ENCODE data around the gene UGT1A5.
"Not testable (repeated sequence)": the region's sequence is repeated elsewhere in the genome, so short reads cannot be mapped to it uniquely, and the experiment has no call there.

UGT1A5 gene

GRCh38 chr2:233747283-233747544, 34.5 kb downstream of the UGT1A5 start:
- DNase-seq: no peak

GRCh38 chr2:233750689-233751088, 38.0 kb downstream of the UGT1A5 start:
- DNase-seq: not testable (repeated sequence)

GRCh38 chr2:233751212-233752009, 38.7 kb downstream of the UGT1A5 start:
- not testable (repeated sequence) for DNase-seq

GRCh38 chr2:233754872-233755611, 42.3 kb downstream of the UGT1A5 start:
- DNase-seq: no peak

DNA sequence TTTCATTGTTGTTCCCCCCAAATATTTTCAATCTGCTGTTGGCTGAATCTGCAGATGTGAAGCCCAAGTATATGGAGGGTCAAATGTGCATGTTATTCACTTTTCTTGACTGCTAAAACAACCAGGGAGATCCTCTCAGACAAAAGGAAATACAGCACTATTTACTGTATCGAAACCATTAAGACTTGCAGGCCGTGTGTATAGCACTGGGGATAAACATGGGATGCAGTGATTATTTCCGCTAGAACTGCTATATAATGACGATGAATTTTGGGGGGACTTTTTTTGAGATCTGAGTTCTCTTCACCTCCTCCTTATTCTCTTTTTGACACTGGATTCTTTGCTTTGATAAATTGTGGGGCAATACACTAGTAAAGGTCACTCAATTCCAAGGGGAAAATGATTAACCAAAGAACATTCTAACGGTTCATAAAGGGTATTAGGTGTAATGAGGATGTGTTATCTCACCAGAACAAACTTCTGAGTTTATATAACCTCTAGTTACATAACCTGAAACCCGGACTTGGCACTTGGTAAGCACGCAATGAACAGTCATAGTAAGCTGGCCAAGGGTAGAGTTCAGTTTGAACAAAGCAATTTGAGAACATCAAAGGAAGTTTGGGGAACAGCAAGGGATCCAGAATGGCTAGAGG, 43.8 kb downstream of the UGT1A5 start:
- no peak for DNase-seq

- DNase-seq: no peak
Observed at GRCh38 chr2:233758141-233758540, 45.4 kb downstream of the UGT1A5 start.

- no peak for DNase-seq
Observed at GRCh38 chr2:233758849-233759248, 46.1 kb downstream of the UGT1A5 start.

- DNase-seq: no peak
Observed at GRCh38 chr2:233760043-233760442, 47.3 kb downstream of the UGT1A5 start, which contains the start of gene UGT1A1. TSS of gene UGT1A1 (plus strand) at chr2:233760270. CDS start at chr2:233760288, 18 bp downstream.

DNA sequence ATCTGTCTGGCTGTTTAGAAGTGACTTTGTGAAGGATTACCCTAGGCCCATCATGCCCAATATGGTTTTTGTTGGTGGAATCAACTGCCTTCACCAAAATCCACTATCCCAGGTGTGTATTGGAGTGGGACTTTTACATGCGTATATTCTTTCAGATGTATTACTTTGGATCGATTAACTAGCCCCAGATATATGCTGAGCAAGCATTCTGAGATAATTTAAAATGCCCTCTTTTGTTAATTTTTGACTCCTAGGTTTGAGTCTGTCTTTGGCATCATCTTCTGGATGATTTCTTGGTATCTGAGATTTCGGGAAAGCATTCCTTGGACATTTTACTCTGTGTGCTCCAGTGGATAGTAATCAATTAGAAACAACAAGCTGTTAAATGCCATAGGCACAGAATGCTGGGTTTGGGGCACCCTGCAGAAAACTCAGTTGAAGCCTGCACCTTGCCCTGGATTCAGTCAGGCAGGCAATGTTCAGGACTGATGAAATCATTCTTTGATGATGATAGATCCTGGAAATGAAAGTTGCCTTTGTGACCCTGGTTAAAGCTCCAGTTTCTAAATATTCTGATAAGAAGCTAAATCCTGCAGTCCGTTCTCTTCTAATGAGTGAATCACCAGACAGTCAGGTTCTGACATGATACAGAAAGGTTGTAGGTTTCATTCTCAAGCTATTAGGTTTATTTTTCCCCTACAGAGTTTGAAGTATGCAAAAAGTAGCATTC, 48.5 kb downstream of the UGT1A5 start:
- DNase-seq: no peak

DNA sequence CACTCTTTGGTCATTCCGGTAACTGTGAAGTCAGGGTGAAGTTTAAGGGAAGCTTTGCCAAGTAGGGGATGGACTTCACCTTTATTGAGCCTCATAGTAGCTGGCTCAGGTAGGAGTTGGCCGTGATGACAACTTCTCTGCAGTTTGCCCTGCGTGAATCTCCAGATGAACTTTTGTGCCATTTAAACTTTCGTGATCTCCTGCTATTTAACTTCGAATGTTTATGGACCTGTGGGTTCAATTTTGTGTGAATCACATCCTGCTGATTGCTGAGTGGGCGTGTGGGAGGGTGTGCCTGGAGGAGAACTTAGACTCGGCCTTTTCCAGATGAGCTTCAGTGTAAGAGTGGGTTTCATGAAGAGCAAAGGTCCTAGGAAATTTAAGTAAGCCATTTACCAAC, 51.6 kb downstream of the UGT1A5 start:
- no peak for DNase-seq

DNA sequence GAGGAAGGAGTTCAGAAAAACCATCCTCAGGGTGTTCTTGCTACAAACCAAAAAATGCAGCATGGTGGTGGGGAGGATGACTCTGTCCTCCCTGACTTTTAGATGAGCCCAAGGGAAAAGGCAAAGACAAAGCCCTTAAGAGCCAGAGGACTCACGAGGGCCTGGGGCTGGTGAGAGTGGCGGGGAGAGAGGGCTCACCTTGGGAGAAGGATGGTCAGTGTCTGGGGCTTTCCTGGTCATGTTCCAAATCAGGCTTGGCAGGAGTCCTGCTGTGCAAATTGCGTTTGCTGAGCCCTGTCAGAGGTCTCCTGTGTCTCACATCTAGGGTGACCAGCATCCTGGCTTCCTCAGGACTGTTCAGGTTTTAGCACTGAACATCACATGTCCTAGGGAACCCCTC, 52.1 kb downstream of the UGT1A5 start:
- no peak for DNase-seq

DNA sequence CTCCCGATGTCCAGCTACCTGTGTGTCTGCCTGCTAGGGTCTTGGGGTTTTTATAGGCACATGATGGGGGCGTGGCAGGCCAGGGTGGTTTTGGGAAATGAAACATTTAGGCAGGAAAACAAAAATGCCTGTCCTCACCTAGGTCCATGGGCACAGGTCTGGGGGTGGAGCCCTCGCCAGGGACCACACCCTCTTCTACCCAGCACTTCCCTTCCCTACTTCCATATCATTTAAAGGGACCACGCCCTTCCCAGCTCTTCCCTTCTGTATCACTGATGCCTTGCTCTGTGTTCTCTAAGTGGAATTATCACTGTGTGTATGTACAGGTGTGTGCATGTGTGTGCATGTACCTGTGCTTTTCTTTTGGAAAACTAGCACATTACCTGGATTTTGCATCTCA, 53.7 kb downstream of the UGT1A5 start:
- no peak for DNase-seq

- no peak for DNase-seq
Observed at GRCh38 chr2:233768076-233768475, 55.4 kb downstream of the UGT1A5 start.

GRCh38 chr2:233769260-233769659, 56.6 kb downstream of the UGT1A5 start:
- DNase-seq: no peak

- DNase-seq: no peak
Observed at GRCh38 chr2:233772153-233772552, 59.4 kb downstream of the UGT1A5 start.

DNA sequence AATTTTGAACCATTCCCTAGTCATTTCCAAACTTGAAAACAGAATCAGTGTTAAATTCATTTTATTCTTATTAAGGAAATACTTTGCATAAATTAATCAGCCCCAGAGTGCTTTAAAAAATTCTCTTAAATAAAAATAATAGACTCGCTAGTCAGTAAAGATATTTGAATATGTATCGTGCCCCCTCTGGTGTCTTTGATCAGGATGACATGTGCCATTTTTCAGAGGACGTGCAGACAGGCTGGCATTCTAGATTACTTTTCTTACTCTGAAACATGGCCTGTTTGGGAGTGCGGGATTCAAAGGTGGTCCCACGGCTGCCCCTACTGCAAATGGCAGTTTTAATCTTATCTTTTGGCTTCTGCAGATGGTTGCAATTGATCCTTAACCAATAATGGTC, 59.9 kb downstream of the UGT1A5 start:
- no peak for DNase-seq

- no peak for DNase-seq
Observed at GRCh38 chr2:233773854-233774253, 61.1 kb downstream of the UGT1A5 start.

DNA sequence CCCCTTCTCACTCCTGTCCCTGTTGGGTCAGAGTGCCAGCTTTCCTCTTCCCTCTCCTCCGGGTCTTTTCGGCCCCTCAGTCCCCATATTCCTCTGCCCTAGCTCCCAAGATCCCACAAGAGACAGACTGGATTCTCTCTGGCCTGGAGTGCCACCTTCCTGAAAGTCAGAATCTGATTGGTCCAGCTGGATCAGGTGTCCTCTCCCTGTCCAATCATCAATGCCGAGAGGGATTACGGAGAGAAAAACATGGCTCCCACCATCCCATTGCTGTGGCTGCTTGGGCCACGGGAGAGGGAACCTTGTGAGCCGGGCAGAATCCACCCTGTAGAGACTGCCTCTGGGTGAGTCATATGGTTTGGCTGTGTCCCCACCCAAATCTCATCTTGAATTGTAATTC, 62.7 kb downstream of the UGT1A5 start:
- no peak for DNase-seq

DNA sequence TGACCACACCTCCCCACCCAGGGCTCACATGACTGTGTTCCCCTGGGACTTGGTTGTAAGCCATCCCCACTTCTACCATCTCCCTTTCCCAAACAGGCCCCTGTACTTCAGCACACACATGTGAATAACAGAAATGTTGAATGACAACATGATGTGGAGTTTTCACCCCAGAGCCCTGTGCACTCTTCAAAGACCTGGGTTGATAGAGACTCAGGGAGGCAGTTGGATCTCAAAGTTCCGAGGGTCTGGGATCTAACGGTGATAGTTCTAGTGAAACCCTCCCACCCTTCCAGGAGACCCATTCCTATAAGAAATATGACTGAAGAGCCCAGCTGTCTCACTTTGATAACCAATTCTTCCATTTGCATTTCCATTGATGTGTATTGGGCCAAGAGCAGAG, 65.3 kb downstream of the UGT1A5 start, which contains the start of gene MROH2A:
Gene MROH2A, plus strand, starts transcription at position 301 of the 400 bp plus-strand sequence. CDS start 1,029 bp downstream, outside the sequence.
- no peak for DNase-seq

DNA sequence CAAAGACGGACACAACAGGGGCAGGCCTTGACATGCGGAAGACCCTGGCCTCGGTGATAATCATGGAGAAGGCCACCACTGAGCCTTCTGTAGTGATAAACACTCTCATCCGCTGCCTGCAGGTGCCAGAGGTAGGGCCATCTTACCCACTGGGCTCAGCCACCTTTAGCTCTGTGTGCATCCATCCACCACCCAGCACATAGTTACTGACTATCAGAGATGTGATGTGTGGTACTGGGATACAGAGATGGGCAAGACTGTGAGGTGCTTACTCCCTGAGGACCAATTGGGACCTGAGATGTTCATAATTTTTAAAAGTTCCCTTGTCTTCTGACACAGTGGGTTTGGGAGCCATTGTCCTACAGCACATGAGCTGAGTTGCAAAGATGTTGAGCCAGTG, 67.0 kb downstream of the UGT1A5 start:
- DNase-seq: no peak

DNA sequence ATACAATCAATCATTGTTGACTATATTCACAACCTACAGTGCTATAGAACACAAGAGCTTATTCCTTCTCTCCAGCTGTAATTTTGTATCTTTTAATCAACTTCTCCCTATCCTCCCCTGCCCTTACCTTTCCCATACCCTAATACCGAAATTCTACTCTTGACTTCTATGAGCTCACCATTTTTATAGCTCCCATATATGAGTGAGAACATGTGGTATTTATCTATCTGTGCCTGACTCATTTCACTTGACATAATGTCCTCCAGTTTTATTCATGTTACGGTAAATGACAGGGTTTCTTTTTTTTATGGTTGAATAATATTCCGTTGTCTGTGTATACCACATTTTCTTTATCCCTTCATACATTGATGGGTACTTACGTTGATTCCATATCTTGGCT, 68.1 kb downstream of the UGT1A5 start:
- DNase-seq: no peak

GRCh38 chr2:233789554-233789953, 76.8 kb downstream of the UGT1A5 start:
- DNase-seq: no peak

Measured in left hindlimb (tissue), 1 donor.